Esophagus mucosa (tissue), 1 donor: ENCODE data around the gene RAPGEF4. TPM values are rescaled to one million over a fixed set of nuclear protein-coding genes. Genes with fewer than 3 reads are reported as not detected.

Experiments
- total RNA-seq: library from RNA; stranded (reverse); gene quantifications from one replicate; pipeline ENCODE4 v1.2.4, GENCODE V29; 2023
- donor health status: DM: yes; HTN: yes; CAD: no.

Gene RAPGEF4
- total RNA-seq, 1 donor from 2014 or later: 3.3 TPM

Other genes with a start within 250 kb of the RAPGEF4 start
- 16.5 TPM for gene PDK1, start 179.8 kb upstream of the RAPGEF4 start, total RNA-seq